CD4-positive, alpha-beta memory T cell (primary cell): Measurements from ENCODE around the gene DDB1. TPM values are rescaled to one million over a fixed set of nuclear protein-coding genes. Genes with fewer than 3 reads are reported as not detected.

ENCODE experiments used
- CTCF ChIA-PET: fragments of 350-600 bp; sonication (Branson Sonifier 250); formaldehyde crosslinking; loops from one replicate; lab custom pipeline; 2021; ENCODE audit warnings: inconsistent platforms; ENCODE audit not compliant: partially characterized antibody; lab: Charles Lee
- POLR2A ChIA-PET: fragments of 350-600 bp; sonication (Branson Sonifier 250); formaldehyde crosslinking; loops from one replicate; lab custom pipeline; 2021; ENCODE audit not compliant: partially characterized antibody; lab: Charles Lee
- DNase-seq, 5 donors: peaks; one replicate each; pipeline versions ENCODE4 v3.0.0 to v3.0.0-alpha.2; 2020 to 2022; ENCODE audit warnings: mixed read lengths in 1 of 5
- H3K27ac ChIP-seq: one replicate; pipeline ENCODE4 v1.7.0; 2013; ENCODE audit warnings: low read depth, low read length
- H3K27me3 ChIP-seq: 2 replicates; pipeline ENCODE4 v1.7.0; 2013; ENCODE audit warnings: mild to moderate bottlenecking, low read length, moderate library complexity; ENCODE audit not compliant: insufficient read depth
- H3K36me3 ChIP-seq: 2 replicates; pipeline ENCODE4 v1.7.0; 2013; ENCODE audit warnings: mild to moderate bottlenecking, low read length, moderate library complexity; ENCODE audit not compliant: insufficient read depth
- H3K4me1 ChIP-seq: 2 replicates; pipeline ENCODE4 v1.7.0; 2013; ENCODE audit warnings: mild to moderate bottlenecking, low read length, moderate library complexity; ENCODE audit not compliant: insufficient read depth
- H3K4me3 ChIP-seq, 2 donors: one replicate each; pipeline ENCODE4 v1.7.0; 2013; ENCODE audit warnings: low read length in 2 of 2, mild to moderate bottlenecking in 1 of 2
- H3K9me3 ChIP-seq, 2 donors: one replicate each; pipeline ENCODE4 v1.7.0; 2013; ENCODE audit warnings: low read length in 2 of 2, control low read depth in 1 of 2; ENCODE audit not compliant: control insufficient read depth in 1 of 2
- H3K27ac Mint-ChIP-seq, 7 donors: one replicate each; pipeline ENCODE4 v1.8.0; 2020 to 2021; ENCODE audit warnings: mixed read lengths in 7 of 7, mild to moderate bottlenecking in 6 of 7, inconsistent platforms in 3 of 7, moderate library complexity in 3 of 7
- H3K27me3 Mint-ChIP-seq, 2 donors: one replicate each; pipeline ENCODE4 v1.8.0; 2020 to 2021; ENCODE audit warnings: mixed read lengths in 2 of 2
- H3K36me3 Mint-ChIP-seq, 2 donors: one replicate each; pipeline ENCODE4 v1.8.0; 2020 to 2021; ENCODE audit warnings: mixed read lengths in 2 of 2, inconsistent platforms in 1 of 2, mild to moderate bottlenecking in 1 of 2
- H3K4me1 Mint-ChIP-seq, 4 donors: one replicate each; pipeline ENCODE4 v1.8.0; 2020 to 2021; ENCODE audit warnings: mixed read lengths in 4 of 4, mild to moderate bottlenecking in 1 of 4
- H3K4me3 Mint-ChIP-seq, 8 donors: one replicate each; pipeline ENCODE4 v1.8.0; 2020 to 2021; ENCODE audit warnings: mixed read lengths in 8 of 8, mild to moderate bottlenecking in 7 of 8, moderate library complexity in 6 of 8, inconsistent platforms in 3 of 8
- H3K9me3 Mint-ChIP-seq, 8 donors: one replicate each; pipeline ENCODE4 v1.8.0; 2020 to 2021; ENCODE audit warnings: mixed read lengths in 8 of 8, mild to moderate bottlenecking in 5 of 8, inconsistent platforms in 3 of 8, moderate library complexity in 1 of 8
- intact Hi-C: fragments of 100-400 bp; cut with micrococcal nuclease; formaldehyde crosslinking; loops from one replicate; pipeline ENCODE4 v1.15.1; 2023
- polyA plus RNA-seq, 2 donors: library from polyadenylated mRNA; unstranded; fragments of 300-500 nt; fragmentation: Illumina TruSeq; gene quantifications; one replicate each; pipeline ENCODE4 v1.2.3, GENCODE V29; 2021
- total RNA-seq, 2 experiments: library from RNA; stranded (reverse); gene quantifications; one replicate each; pipeline ENCODE4 v1.2.3, GENCODE V29; 2021

DDB1 gene
- total and polyA plus RNA-seq, 4 experiments from 2014 or later = 121 to 169 (median 148) TPM

DNA sequence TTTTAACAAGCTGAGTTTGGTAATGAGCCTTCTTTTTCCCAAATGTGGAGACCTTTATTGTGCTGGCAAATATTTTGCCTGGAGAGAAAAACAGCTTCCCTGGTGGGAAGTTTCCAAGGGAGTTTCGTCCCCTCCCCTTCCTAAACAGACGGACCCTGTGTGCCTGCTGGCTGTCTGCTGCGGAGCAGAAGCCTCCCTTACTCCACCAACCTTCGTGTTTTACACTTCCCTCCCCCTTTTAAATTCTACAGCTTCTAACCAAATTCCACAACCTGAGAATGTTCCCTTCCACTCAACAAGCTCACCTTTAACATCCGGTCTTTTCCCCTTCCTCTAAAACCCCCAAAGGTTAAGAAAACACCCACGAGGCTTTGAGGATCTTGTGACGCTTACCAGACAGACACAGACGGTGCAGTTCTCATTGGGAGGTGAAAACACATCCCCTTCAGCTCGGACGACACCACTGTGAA, 54.9 kb downstream of the DDB1 start:
- intact Hi-C loops = no loop called here

GRCh38 chr11:61277186-61278000, 55.5 kb downstream of the DDB1 start:
- H3K4me1 ChIP-seq = no peaks in the 10 kb centered on the region
- Mint-ChIP-seq H3K9me3 (peaks cover 0 to 2% (median 0%) of the 10 kb centered on the region in 8 donors), H3K27ac (no peak overlapping the region), H3K36me3 (no peaks in the 10 kb centered on the region), H3K4me1 (no peaks in the 10 kb centered on the region), H3K4me3 (no peak overlapping the region), H3K27me3 (peaks cover 2 to 9% of the 10 kb centered on the region in 2 donors)
- H3K27ac ChIP-seq = no peak overlapping the region
- no peaks in the 10 kb centered on the region for H3K36me3 ChIP-seq
- no peaks in the 10 kb centered on the region for H3K27me3 ChIP-seq
- CTCF ChIA-PET = interaction anchor here (0.7 kb wide), 1 partner anchor 24 kb away, joined by 5 read pairs; no protein-coding TSS in a partner anchor
- POLR2A ChIA-PET = no interaction called here
- no peak overlapping the region for H3K4me3 ChIP-seq
- no peak for DNase-seq
- intact Hi-C loops = no loop called here
- no peaks in the 10 kb centered on the region for H3K9me3 ChIP-seq

More for the DNA sequence above, 54.9 kb downstream of the DDB1 start:
- Histone ChIP-seq H3K4me1 (no peaks in the 10 kb centered on the region), H3K27ac (no peak overlapping the region), H3K27me3 (no peaks in the 10 kb centered on the region), H3K36me3 (no peaks in the 10 kb centered on the region), H3K9me3 (no peaks in the 10 kb centered on the region), H3K4me3 (no peak overlapping the region)
- Mint-ChIP-seq H3K4me1 (no peaks in the 10 kb centered on the region), H3K36me3 (no peaks in the 10 kb centered on the region), H3K9me3 (peaks cover 0 to 2% (median 0%) of the 10 kb centered on the region in 8 donors), H3K27me3 (peaks cover 2 to 9% of the 10 kb centered on the region in 2 donors), H3K4me3 (no peak overlapping the region), H3K27ac (peak overlapping the region in 1 of 7 donors; percentile 22)
- no peak for DNase-seq
- POLR2A ChIA-PET = no interaction called here
- CTCF ChIA-PET = interaction anchor here (0.7 kb wide), 1 partner anchor 24 kb away, joined by 5 read pairs; no protein-coding TSS in a partner anchor

- H3K27me3 ChIP-seq = no peaks in the 10 kb centered on the region
- intact Hi-C loops = no loop called here
- H3K4me3 ChIP-seq = no peak overlapping the region
- no peak for DNase-seq
- ChIA-PET POLR2A (no interaction called here), CTCF (no interaction called here)
- Mint-ChIP-seq H3K4me3 (no peak overlapping the region), H3K36me3 (no peaks in the 10 kb centered on the region), H3K27me3 (peaks cover 2 to 9% of the 10 kb centered on the region in 2 donors), H3K9me3 (peaks cover 0 to under 1% (median 0%) of the 10 kb centered on the region in 8 donors), H3K4me1 (no peaks in the 10 kb centered on the region), H3K27ac (no peak overlapping the region)
- no peaks in the 10 kb centered on the region for H3K4me1 ChIP-seq
- no peaks in the 10 kb centered on the region for H3K36me3 ChIP-seq
- no peak overlapping the region for H3K27ac ChIP-seq
- no peaks in the 10 kb centered on the region for H3K9me3 ChIP-seq
Measured at GRCh38 chr11:61275191-61275590, 57.7 kb downstream of the DDB1 start.

GRCh38 chr11:61274084-61274483, 58.8 kb downstream of the DDB1 start:
- no peak for DNase-seq
- Histone ChIP-seq H3K9me3 (no peaks in the 10 kb centered on the region), H3K4me1 (no peaks in the 10 kb centered on the region), H3K27ac (no peak overlapping the region), H3K27me3 (no peaks in the 10 kb centered on the region), H3K4me3 (no peak overlapping the region), H3K36me3 (no peaks in the 10 kb centered on the region)
- Mint-ChIP-seq H3K4me3 (no peak overlapping the region), H3K27ac (no peak overlapping the region), H3K4me1 (no peaks in the 10 kb centered on the region), H3K36me3 (no peaks in the 10 kb centered on the region), H3K27me3 (peaks cover 0 to 9% of the 10 kb centered on the region in 2 donors), H3K9me3 (no peaks in the 10 kb centered on the region)
- intact Hi-C loops = no loop called here
- ChIA-PET POLR2A (no interaction called here), CTCF (interaction anchor here (1.0 kb wide), 1 partner anchor 8 kb away, joined by 3 read pairs; no protein-coding TSS in a partner anchor)

DNA sequence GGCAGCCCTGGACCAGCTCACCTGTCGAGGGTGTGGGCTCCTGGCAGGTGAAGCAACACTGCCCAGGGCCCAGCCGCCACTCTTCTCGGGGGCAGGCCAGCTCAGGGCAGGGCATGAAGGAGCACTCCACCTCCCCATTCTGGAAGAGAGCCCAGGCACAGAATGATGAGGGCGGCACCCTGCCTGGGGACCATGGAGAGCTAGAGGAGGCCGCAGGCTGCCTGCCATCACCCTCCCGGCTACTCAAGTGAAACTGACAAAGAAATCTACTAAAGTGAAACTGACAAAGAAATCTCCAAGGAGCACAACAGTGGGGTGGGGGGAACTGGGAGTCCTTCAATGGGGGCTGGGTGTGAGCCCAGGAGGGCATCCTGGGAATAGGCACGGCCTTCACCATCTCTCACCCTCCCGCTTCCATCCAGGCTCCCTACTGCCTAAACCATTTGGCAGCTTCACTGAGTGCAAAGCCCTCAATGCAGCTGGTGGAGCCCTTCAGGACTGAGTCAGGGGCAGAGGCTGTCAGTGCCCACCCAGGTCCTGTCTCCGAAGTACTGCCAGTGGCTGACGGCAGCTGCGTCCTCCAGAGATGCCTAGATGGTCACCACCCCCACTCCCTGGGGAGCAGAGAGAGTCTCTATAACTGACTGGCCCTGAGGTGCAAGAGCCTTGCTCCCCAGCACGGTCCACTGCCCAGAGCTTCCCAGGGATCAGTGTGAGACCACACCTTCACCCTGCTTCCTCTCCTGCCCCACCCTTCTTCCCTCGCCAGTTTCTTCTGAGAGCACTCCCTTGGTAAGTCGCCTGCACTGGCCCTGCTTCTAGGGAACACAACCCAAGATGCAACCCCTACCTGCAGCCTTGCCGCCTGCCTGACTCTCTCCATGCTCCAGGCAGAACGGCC, 59.5 kb downstream of the DDB1 start:
- H3K9me3 ChIP-seq = no peaks in the 10 kb centered on the region

DNA sequence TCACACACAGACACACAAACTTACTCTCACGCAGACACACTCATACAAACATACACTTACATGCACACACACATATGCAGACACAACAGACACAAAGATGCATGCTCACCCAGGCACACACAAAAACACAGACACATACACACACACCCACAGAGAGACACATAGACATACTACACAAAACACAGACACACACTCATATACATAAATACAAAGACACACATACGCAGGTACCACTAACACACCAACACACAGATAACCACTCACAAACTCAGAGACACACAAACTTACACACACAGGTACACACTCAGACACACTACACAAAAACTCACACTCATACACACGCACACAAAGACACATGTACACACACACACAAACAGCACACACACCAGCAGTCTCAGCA, 60.2 kb downstream of the DDB1 start:
- H3K36me3 ChIP-seq = no peaks in the 10 kb centered on the region
- no peak overlapping the region for H3K27ac Mint-ChIP-seq
- intact Hi-C loops = no loop called here
- no peaks in the 10 kb centered on the region for H3K27me3 ChIP-seq
- no peak overlapping the region for H3K27ac ChIP-seq
- H3K27me3 Mint-ChIP-seq = peaks cover 0 to 4% of the 10 kb centered on the region in 2 donors
- no peaks in the 10 kb centered on the region for H3K4me1 Mint-ChIP-seq
- no peak for DNase-seq
- ChIA-PET CTCF (no interaction called here), POLR2A (no interaction called here)
- no peaks in the 10 kb centered on the region for H3K9me3 Mint-ChIP-seq
- H3K9me3 ChIP-seq = no peaks in the 10 kb centered on the region
- no peaks in the 10 kb centered on the region for H3K4me1 ChIP-seq
- no peak overlapping the region for H3K4me3 Mint-ChIP-seq
- H3K36me3 Mint-ChIP-seq = no peaks in the 10 kb centered on the region
- H3K4me3 ChIP-seq = no peak overlapping the region

More for the DNA sequence above, 59.5 kb downstream of the DDB1 start:
- peaks cover 0 to 9% of the 10 kb centered on the region in 2 donors for H3K27me3 Mint-ChIP-seq
- Histone ChIP-seq H3K27ac (no peak overlapping the region), H3K4me1 (no peaks in the 10 kb centered on the region), H3K4me3 (no peak overlapping the region), H3K36me3 (no peaks in the 10 kb centered on the region), H3K27me3 (no peaks in the 10 kb centered on the region)
- CTCF ChIA-PET = interaction anchor here (1.0 kb wide), 1 partner anchor 7 kb away, joined by 3 read pairs; no protein-coding TSS in a partner anchor
- intact Hi-C loops = no loop called here
- no peaks in the 10 kb centered on the region for H3K4me1 Mint-ChIP-seq
- no peaks in the 10 kb centered on the region for H3K9me3 Mint-ChIP-seq
- H3K27ac Mint-ChIP-seq = no peak overlapping the region
- no peaks in the 10 kb centered on the region for H3K36me3 Mint-ChIP-seq
- DNase-seq = no peak
- POLR2A ChIA-PET = no interaction called here
- no peak overlapping the region for H3K4me3 Mint-ChIP-seq
